ENCODE measurements around the gene C19orf12.

DNA sequence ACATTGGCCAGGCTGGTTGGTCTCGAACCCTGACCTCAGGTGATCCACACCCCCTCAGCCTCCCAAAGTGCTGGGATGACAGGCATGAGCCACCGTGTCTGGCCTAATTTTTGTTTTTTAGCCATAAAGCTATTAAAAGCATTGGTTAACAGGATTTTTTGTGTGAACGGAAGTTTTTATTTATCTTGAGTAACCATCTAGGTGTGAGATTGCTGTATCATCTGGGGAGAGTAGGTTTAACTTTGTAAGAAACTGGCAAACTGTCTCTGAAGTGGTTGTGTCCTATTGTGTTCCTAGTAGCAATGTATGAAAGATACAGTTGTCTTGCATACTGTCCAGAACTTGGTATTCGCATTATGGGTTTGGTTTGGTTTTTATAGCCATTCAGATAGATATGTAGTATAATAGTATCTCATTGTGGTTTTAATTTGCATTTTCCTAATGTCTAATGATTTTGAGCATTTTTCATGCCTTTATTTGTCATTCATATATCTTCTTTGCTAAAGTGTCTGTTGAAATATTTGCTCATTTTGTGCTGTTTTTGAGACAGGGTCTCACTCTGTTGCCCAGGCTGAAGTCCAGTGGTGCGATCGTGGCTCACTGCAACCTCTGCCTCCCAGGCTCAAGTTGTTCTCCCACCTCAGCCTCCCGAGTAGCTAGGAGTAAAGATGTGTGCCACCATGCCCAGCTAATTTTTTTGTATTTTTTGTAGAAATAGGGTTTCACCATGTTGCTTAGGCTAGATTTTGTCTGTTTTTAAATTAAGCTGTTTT is 63.3 kb downstream of the C19orf12 start:
- TF ChIP-seq ESRRG (CRISPR knock-in tag; IDR thresholded peaks at IDR 0.05) (no peak), BACH2 (CRISPR knock-in tag; IDR thresholded peaks at IDR 0.05; ENCODE audit: borderline replicate concordance) (no peak), ISL1 (CRISPR knock-in tag; IDR thresholded peaks at IDR 0.05) (no peak), ZFP30 (CRISPR knock-in tag; IDR thresholded peaks at IDR 0.05) (no peak), ZNF565 (CRISPR knock-in tag; conservative IDR thresholded peaks at IDR 0.05; ENCODE audit: low read depth) (no peak), RARB (CRISPR knock-in tag; IDR thresholded peaks at IDR 0.05) (no peak), PATZ1 (CRISPR knock-in tag; IDR thresholded peaks at IDR 0.05; ENCODE audit: borderline replicate concordance) (no peak), PPARA (CRISPR knock-in tag; IDR thresholded peaks at IDR 0.05; ENCODE audit: borderline replicate concordance) (no peak), GLIS3 (CRISPR knock-in tag; IDR thresholded peaks at IDR 0.05) (no peak), TOX (CRISPR knock-in tag; IDR thresholded peaks at IDR 0.05; ENCODE audit: borderline replicate concordance) (no peak), CSDC2 (CRISPR knock-in tag; IDR thresholded peaks at IDR 0.05) (no peak), ZC3H10 (CRISPR knock-in tag; IDR thresholded peaks at IDR 0.05) (no peak), POU6F1 (CRISPR knock-in tag; IDR thresholded peaks at IDR 0.05; ENCODE audit: borderline replicate concordance, low read depth) (no peak)
- TF ChIP-seq, protein P1, sequence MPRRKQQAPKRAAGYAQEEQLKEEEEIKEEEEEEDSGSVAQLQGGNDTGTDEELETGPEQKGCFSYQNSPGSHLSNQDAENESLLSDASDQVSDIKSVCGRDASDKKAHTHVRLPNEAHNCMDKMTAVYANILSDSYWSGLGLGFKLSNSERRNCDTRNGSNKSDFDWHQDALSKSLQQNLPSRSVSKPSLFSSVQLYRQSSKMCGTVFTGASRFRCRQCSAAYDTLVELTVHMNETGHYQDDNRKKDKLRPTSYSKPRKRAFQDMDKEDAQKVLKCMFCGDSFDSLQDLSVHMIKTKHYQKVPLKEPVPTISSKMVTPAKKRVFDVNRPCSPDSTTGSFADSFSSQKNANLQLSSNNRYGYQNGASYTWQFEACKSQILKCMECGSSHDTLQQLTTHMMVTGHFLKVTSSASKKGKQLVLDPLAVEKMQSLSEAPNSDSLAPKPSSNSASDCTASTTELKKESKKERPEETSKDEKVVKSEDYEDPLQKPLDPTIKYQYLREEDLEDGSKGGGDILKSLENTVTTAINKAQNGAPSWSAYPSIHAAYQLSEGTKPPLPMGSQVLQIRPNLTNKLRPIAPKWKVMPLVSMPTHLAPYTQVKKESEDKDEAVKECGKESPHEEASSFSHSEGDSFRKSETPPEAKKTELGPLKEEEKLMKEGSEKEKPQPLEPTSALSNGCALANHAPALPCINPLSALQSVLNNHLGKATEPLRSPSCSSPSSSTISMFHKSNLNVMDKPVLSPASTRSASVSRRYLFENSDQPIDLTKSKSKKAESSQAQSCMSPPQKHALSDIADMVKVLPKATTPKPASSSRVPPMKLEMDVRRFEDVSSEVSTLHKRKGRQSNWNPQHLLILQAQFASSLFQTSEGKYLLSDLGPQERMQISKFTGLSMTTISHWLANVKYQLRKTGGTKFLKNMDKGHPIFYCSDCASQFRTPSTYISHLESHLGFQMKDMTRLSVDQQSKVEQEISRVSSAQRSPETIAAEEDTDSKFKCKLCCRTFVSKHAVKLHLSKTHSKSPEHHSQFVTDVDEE (CRISPR knock-in tag; IDR thresholded peaks at IDR 0.05): no peak

Data from SK-N-SH treated with all-trans-retinoic acid at 6 μM for 48 hours (cell line).